Measurements from ENCODE around the gene LMF1.
"Not testable (repeated sequence)": the region's sequence is repeated elsewhere in the genome, so short reads cannot be mapped to it uniquely, and the experiment has no call there.

Gene LMF1

DNA sequence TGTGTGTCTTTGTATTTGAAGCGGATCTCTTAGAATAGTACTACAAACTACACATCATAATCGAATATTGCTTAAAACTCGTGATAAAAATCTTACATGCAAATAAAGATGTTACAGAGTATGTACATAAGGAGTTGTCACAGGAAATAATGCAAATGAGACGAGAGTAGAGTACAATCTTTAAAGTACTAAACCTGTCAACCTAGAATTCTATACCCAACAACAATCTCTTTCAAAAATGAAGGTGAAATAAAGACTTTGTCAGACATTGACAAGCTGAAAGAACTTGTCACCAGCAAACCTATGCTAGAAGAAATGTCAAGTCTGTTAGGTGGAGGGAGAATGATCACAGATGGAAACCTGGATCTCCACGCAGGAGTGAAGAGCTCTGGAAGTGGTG, 86.6 kb downstream of the LMF1 start:
- TF ChIP-seq, protein P1, sequence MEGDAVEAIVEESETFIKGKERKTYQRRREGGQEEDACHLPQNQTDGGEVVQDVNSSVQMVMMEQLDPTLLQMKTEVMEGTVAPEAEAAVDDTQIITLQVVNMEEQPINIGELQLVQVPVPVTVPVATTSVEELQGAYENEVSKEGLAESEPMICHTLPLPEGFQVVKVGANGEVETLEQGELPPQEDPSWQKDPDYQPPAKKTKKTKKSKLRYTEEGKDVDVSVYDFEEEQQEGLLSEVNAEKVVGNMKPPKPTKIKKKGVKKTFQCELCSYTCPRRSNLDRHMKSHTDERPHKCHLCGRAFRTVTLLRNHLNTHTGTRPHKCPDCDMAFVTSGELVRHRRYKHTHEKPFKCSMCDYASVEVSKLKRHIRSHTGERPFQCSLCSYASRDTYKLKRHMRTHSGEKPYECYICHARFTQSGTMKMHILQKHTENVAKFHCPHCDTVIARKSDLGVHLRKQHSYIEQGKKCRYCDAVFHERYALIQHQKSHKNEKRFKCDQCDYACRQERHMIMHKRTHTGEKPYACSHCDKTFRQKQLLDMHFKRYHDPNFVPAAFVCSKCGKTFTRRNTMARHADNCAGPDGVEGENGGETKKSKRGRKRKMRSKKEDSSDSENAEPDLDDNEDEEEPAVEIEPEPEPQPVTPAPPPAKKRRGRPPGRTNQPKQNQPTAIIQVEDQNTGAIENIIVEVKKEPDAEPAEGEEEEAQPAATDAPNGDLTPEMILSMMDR (IDR thresholded peaks at IDR 0.05; ENCODE audit: low read depth, low read length), result no peak
- Histone ChIP-seq H3K36me3 (no peaks in the 10 kb centered on the region), H3K9me3 (no peaks in the 10 kb centered on the region), H3K4me1 (peaks cover 7% of the 10 kb centered on the region; the same call in 1 of the 2 replicates), H3K4me3 (ENCODE audit: low read depth, low read length) (no peak overlapping the region), H3K27me3 (no peaks in the 10 kb centered on the region)
- DNase-seq, result no peak

DNA sequence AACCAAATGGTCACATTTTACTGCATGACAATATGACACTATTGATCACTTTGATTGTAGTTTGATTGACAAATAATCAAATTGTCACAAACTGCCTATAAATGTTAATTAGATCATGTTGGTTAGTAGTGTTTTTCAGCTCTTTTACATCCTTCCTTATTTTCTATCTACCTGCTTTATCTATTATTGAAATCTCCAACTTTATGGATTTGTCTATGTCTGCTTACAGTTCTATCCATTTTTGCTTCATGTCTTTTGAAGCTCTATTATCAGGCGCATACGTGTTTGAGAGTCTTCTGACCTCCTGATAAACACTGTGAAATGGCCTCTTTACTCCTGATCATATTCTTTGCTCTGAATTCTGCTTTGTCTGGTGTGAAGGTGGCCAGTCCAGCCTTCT, 87.0 kb downstream of the LMF1 start:
- no peaks in the 10 kb centered on the region for H3K27me3 ChIP-seq
- H3K36me3 ChIP-seq, result no peaks in the 10 kb centered on the region
- no peak for DNase-seq
- TF ChIP-seq, protein P1 (IDR thresholded peaks at IDR 0.05; ENCODE audit: low read depth, low read length), result no peak
- no peak overlapping the region for H3K4me3 ChIP-seq (ENCODE audit: low read depth, low read length)
- H3K4me1 ChIP-seq, result peaks cover 7% of the 10 kb centered on the region; the same call in 1 of the 2 replicates
- H3K9me3 ChIP-seq, result no peaks in the 10 kb centered on the region

- Histone ChIP-seq H3K27me3 (no peaks in the 10 kb centered on the region), H3K36me3 (no peaks in the 10 kb centered on the region), H3K4me1 (peaks cover 7% of the 10 kb centered on the region; the same call in 1 of the 2 replicates), H3K4me3 (ENCODE audit: low read depth, low read length) (no peak overlapping the region), H3K9me3 (no peaks in the 10 kb centered on the region)
- TF ChIP-seq, protein P1 (IDR thresholded peaks at IDR 0.05; ENCODE audit: low read depth, low read length), result no peak
- no peak for DNase-seq
Observed at GRCh38 chr16:883340-883739, 87.4 kb downstream of the LMF1 start.

GRCh38 chr16:882671-883070, 88.1 kb downstream of the LMF1 start:
- not testable (repeated sequence) for H3K4me1 ChIP-seq; H3K36me3 ChIP-seq; H3K27me3 ChIP-seq; H3K9me3 ChIP-seq; H3K4me3 ChIP-seq (ENCODE audit: low read depth, low read length); DNase-seq

- TF ChIP-seq, protein P1 (IDR thresholded peaks at IDR 0.05; ENCODE audit: low read depth, low read length), result no peak
Observed at GRCh38 chr16:882256-882655, 88.5 kb downstream of the LMF1 start.

DNA sequence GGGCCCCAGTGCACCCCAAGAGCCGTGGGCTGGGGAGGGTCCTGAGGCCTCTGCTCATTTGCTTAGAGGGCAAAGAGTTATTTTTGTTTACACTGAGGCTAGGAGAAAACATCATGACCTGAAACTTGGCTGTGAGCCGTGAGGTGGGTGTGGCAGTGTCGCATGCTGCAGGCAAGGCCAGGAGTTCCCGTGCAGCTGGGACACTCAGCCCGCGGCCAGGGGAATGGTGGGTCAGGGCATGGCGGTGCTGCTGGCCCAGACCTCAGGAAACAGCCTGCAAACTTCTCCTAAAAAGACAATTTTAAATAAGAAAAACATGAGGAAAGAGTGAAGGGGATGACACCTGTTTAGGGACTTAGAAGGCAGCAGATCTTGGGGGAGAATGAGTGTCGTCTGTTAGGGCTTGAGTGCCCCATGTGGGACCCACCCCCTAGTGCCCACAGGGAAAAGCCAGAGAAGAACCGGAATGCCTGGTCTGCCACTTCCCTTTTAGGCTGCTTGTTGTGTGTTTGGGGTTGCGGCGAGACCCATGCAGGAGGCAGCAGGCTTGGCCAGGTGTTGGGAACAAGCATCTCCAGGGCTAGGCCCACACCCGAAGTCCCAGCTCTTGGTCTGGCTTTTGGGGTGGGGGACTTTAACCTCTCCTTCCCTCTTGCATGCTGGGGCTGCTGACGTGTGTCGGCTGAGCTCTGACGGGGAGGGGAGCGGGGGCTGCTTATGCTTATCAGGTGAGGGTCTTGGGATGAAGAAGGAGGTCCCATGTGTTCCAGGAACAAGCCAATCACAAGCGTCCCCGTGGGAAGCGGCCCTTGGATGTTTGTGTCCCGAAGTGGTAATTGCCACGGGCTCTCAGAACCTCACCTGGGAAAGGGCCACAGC, 89.3 kb downstream of the LMF1 start:
- Histone ChIP-seq H3K4me3 (ENCODE audit: low read depth, low read length) (no peak overlapping the region), H3K27me3 (no peaks in the 10 kb centered on the region), H3K9me3 (no peaks in the 10 kb centered on the region), H3K4me1 (peaks cover 7% of the 10 kb centered on the region; the same call in 1 of the 2 replicates), H3K36me3 (no peaks in the 10 kb centered on the region)
- no peak for DNase-seq
- TF ChIP-seq, protein P1 (IDR thresholded peaks at IDR 0.05; ENCODE audit: low read depth, low read length), result no peak

More at GRCh38 chr16:882256-882655, 88.5 kb downstream of the LMF1 start:
- H3K4me3 ChIP-seq (ENCODE audit: low read depth, low read length), result no peak overlapping the region
- DNase-seq, result no peak
- peaks cover 7% of the 10 kb centered on the region; the same call in 1 of the 2 replicates for H3K4me1 ChIP-seq
- H3K36me3 ChIP-seq, result no peaks in the 10 kb centered on the region
- H3K9me3 ChIP-seq, result no peaks in the 10 kb centered on the region
- H3K27me3 ChIP-seq, result no peaks in the 10 kb centered on the region
